HepG2 (cell line): Measurements from ENCODE around the gene PTPRCAP. TPM values are rescaled to one million over a fixed set of nuclear protein-coding genes. Genes with fewer than 3 reads are reported as not detected.

ENCODE experiments used
- CHD2 ChIP-seq: IDR thresholded peaks from 2 replicates; pipeline ENCODE4 v1.6.1; 2011; ENCODE audit warnings: low read depth, low read length, improper control_type of control experiment
- FOXA1 ChIP-seq, 2 experiments: fragments of 450-650 bp in 1 of 2; sonication (generic) in 1 of 2; formaldehyde crosslinking in 1 of 2; IDR thresholded peaks; 2 replicates each; pipeline versions ENCODE4 v1.4.0 to v1.6.1; 2016 to 2020; ENCODE audit warnings: missing genetic modification reagents in 1 of 2
- NRL ChIP-seq: sonication (generic); formaldehyde crosslinking; IDR thresholded peaks from 2 replicates; pipeline ENCODE4 v1.5.0; 2020; ENCODE audit warnings: missing genetic modification reagents, mild to moderate bottlenecking, moderate library complexity, borderline replicate concordance
- ZC3H4 ChIP-seq: sonication (generic); formaldehyde crosslinking; IDR thresholded peaks from 2 replicates; pipeline ENCODE4 v1.4.0; 2020; ENCODE audit warnings: missing genetic modification reagents, borderline replicate concordance
- ZNF143 ChIP-seq: sonication (generic); formaldehyde crosslinking; IDR thresholded peaks from 2 replicates; pipeline ENCODE4 v1.4.0; 2020; ENCODE audit warnings: missing genetic modification reagents
- polyA plus RNA-seq, 8 experiments: library from polyadenylated mRNA; depleted of rRNA in 3 of 8; stranded (reverse) in 7 of 8; unstranded in 1 of 8; fragments of >200 nt; fragmentation: Illumina TruSeq in 4 of 8; extraction: Trizol in 4 of 8; gene quantifications; 2 replicates each; pipeline versions ENCODE4 v1.2.1 to v1.2.3, GENCODE V29; 2011 to 2016; ENCODE audit warnings: low read depth in 4 of 8, missing spikeins in 1 of 8, mixed read lengths in 1 of 8; ENCODE audit not compliant: insufficient read depth in 1 of 8
- total RNA-seq, 5 experiments: library from RNA; depleted of rRNA; stranded (reverse); fragments of >200 nt; fragmentation: Illumina TruSeq; extraction: Trizol; gene quantifications; 2 replicates each; pipeline ENCODE4 v1.2.3, GENCODE V29; 2016; ENCODE audit warnings: low read depth in 1 of 5
- TF ChIP-seq, protein P1 (sequence below): sonication (generic); formaldehyde crosslinking; IDR thresholded peaks from one replicate; pipeline ENCODE4 v1.5.1; 2020; ENCODE audit warnings: mild to moderate bottlenecking, missing genetic modification reagents; ENCODE audit errors: not compliant biosample characterization
- TF ChIP-seq, protein P2 (sequence below): sonication (generic); formaldehyde crosslinking; conservative IDR thresholded peaks from 2 replicates; pipeline ENCODE4 v1.5.0; 2020; ENCODE audit warnings: missing genetic modification reagents
- TF ChIP-seq, protein P3 (sequence below): sonication (generic); formaldehyde crosslinking; IDR thresholded peaks from 2 replicates; pipeline ENCODE4 v1.4.0; 2020; ENCODE audit warnings: mild to moderate bottlenecking, missing genetic modification reagents

Gene PTPRCAP
- total and polyA plus RNA-seq, 2 of the 13 experiments (the other 11 are each of a cell fraction or from before 2014, with no cell fraction given) = 0.60 to 0.70 TPM

DNA sequence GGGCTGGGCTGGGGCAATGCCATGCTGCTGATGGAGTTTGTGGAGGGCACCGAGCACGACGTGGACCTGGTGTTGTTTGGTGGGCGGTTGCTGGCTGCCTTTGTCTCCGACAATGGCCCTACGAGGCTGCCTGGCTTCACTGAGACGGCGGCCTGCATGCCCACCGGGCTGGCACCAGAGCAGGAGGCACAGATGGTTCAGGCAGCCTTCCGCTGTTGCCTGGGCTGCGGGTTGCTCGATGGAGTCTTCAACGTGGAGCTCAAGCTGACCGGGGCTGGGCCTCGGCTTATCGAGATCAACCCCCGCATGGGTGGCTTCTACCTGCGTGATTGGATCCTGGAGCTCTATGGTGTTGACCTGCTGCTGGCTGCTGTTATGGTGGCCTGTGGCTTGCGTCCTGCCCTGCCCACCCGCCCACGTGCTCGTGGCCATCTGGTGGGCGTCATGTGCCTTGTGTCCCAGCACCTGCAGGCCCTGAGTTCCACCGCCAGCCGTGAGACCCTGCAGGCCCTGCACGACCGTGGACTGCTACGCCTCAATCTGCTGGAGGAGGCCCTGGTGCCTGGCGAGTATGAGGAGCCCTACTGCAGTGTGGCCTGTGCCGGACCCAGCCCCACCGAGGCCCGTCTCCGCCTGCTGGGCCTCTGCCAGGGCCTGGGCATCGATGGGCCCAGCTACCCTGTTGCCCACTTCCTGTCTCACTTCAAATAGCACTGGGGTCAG lies 13.4 kb downstream of the PTPRCAP start (continued):
- TF ChIP-seq, protein P1, sequence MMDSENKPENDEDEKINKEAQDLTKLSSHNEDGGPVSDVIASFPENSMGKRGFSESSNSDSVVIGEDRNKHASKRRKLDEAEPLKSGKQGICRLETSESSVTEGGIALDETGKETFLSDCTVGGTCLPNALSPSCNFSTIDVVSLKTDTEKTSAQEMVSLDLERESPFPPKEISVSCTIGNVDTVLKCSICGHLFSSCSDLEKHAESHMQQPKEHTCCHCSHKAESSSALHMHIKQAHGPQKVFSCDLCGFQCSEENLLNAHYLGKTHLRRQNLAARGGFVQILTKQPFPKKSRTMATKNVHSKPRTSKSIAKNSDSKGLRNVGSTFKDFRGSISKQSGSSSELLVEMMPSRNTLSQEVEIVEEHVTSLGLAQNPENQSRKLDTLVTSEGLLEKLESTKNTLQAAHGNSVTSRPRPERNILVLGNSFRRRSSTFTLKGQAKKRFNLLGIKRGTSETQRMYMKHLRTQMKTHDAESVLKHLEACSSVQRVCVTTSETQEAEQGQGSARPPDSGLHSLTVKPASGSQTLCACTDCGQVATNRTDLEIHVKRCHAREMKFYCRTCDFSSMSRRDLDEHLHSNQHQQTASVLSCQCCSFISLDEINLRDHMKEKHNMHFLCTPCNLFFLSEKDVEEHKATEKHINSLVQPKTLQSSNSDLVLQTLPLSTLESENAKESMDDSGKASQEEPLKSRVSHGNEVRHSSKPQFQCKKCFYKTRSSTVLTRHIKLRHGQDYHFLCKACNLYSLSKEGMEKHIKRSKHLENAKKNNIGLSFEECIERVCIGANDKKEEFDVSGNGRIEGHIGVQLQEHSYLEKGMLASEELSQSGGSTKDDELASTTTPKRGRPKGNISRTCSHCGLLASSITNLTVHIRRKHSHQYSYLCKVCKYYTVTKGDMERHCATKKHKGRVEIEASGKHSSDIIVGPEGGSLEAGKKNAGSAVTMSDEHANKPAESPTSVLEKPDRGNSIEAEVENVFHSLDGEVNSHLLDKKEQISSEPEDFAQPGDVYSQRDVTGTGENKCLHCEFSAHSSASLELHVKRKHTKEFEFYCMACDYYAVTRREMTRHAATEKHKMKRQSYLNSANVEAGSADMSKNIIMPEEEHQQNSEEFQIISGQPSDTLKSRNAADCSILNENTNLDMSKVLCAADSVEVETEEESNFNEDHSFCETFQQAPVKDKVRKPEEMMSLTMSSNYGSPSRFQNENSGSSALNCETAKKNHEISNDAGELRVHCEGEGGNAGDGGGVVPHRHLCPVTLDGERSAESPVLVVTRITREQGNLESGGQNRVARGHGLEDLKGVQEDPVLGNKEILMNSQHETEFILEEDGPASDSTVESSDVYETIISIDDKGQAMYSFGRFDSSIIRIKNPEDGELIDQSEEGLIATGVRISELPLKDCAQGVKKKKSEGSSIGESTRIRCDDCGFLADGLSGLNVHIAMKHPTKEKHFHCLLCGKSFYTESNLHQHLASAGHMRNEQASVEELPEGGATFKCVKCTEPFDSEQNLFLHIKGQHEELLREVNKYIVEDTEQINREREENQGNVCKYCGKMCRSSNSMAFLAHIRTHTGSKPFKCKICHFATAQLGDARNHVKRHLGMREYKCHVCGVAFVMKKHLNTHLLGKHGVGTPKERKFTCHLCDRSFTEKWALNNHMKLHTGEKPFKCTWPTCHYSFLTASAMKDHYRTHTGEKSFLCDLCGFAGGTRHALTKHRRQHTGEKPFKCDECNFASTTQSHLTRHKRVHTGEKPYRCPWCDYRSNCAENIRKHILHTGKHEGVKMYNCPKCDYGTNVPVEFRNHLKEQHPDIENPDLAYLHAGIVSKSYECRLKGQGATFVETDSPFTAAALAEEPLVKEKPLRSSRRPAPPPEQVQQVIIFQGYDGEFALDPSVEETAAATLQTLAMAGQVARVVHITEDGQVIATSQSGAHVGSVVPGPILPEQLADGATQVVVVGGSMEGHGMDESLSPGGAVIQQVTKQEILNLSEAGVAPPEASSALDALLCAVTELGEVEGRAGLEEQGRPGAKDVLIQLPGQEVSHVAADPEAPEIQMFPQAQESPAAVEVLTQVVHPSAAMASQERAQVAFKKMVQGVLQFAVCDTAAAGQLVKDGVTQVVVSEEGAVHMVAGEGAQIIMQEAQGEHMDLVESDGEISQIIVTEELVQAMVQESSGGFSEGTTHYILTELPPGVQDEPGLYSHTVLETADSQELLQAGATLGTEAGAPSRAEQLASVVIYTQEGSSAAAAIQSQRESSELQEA (CRISPR knock-in tag) = no peak
- TF ChIP-seq ZC3H4 (no peak), FOXA1 (IDR thresholded peaks at IDR 0.05) (no peak), FOXA1 (CRISPR knock-in tag; IDR thresholded peaks at IDR 0.05) (no peak), ZNF143 (no peak), CHD2 (no peak), NRL (CRISPR knock-in tag) (no peak)
- TF ChIP-seq, protein P2, sequence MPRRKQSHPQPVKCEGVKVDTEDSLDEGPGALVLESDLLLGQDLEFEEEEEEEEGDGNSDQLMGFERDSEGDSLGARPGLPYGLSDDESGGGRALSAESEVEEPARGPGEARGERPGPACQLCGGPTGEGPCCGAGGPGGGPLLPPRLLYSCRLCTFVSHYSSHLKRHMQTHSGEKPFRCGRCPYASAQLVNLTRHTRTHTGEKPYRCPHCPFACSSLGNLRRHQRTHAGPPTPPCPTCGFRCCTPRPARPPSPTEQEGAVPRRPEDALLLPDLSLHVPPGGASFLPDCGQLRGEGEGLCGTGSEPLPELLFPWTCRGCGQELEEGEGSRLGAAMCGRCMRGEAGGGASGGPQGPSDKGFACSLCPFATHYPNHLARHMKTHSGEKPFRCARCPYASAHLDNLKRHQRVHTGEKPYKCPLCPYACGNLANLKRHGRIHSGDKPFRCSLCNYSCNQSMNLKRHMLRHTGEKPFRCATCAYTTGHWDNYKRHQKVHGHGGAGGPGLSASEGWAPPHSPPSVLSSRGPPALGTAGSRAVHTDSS (CRISPR knock-in tag) = no peak
- TF ChIP-seq, protein P3, sequence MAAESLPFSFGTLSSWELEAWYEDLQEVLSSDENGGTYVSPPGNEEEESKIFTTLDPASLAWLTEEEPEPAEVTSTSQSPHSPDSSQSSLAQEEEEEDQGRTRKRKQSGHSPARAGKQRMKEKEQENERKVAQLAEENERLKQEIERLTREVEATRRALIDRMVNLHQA (CRISPR knock-in tag) = no peak
- TF ChIP-seq, all 625 proteins: peak for 2
